ENCODE results near the gene ATXN1L.

ATXN1L gene

DNA sequence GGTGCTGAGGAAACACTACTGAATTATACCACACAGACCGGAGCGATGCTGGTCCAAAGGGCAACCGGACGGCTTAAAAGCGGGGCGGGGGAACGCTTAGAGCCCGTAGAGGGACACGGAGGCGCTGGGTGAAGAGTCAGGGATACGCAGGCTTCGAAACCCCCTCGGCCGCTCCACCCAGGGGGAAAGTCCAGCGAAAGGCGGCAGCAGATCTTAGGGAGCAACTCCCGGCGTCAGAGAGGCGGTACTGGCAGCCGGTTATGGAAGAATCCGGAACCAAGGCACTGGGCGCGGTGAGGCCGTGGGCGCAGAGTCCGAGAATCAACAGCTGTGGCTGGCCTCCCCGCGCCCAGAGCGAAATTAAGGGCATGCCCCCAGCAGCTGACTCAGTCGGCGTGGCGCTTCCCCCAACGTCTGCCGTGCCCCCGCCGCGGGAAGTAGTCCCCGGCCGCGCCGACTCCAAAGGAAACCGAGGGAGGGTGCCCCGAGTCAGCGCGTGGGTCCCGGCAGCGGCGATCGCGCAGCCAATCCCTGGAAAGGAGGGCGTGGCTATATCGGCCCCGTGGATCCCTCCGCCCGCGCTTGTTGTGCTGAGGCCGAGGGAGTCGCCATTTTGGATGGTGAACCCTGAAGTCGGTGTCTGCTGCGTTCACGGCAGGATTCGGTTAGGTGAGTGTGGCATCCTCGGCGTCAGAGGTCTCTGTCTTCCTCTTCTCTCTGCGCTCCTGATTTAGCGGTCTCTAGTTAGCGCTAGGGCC lies 49.3 kb downstream of the ATXN1L start, which contains the start of gene IST1:
Gene IST1, plus strand, starts transcription at position 611 of the 758 bp plus-strand sequence. CDS start 20,110 bp downstream, outside the sequence.
- peak within 1 kb of the TSS; percentile 96 for H3K4me2 ChIP-seq
- H3K79me2 ChIP-seq (ENCODE audit: insufficient read depth, low read depth): peaks cover 48% of the 10 kb centered on the region
- H3K9ac ChIP-seq: peak within 1 kb of the TSS; percentile 92
- peaks cover 19% of the 10 kb centered on the region for H3K4me1 ChIP-seq (ENCODE audit: low read depth, poor library complexity, severe bottlenecking)
- no peaks in the 10 kb centered on the region for H3K27me3 ChIP-seq (ENCODE audit: insufficient read depth, low read depth)
- peak within 1 kb of the TSS; percentile 91 for H3K27ac ChIP-seq
- H2AFZ ChIP-seq (ENCODE audit: low read depth): peak within 1 kb of the TSS; percentile 98
- peaks cover 5% of the 10 kb centered on the region; the same call in 1 of the 2 replicates for H4K20me1 ChIP-seq (ENCODE audit: insufficient read depth)
- H3K36me3 ChIP-seq (ENCODE audit: insufficient read depth): no peaks in the 10 kb centered on the region
- no peak within 1 kb of the TSS for H3K4me3 ChIP-seq (IDR thresholded peaks at IDR 0.05; ENCODE audit: insufficient read depth, low read depth, low read length)
- TF ChIP-seq, protein P1, sequence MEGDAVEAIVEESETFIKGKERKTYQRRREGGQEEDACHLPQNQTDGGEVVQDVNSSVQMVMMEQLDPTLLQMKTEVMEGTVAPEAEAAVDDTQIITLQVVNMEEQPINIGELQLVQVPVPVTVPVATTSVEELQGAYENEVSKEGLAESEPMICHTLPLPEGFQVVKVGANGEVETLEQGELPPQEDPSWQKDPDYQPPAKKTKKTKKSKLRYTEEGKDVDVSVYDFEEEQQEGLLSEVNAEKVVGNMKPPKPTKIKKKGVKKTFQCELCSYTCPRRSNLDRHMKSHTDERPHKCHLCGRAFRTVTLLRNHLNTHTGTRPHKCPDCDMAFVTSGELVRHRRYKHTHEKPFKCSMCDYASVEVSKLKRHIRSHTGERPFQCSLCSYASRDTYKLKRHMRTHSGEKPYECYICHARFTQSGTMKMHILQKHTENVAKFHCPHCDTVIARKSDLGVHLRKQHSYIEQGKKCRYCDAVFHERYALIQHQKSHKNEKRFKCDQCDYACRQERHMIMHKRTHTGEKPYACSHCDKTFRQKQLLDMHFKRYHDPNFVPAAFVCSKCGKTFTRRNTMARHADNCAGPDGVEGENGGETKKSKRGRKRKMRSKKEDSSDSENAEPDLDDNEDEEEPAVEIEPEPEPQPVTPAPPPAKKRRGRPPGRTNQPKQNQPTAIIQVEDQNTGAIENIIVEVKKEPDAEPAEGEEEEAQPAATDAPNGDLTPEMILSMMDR (conservative IDR thresholded peaks at IDR 0.05; ENCODE audit: low read depth, low read length): no peak

DNA sequence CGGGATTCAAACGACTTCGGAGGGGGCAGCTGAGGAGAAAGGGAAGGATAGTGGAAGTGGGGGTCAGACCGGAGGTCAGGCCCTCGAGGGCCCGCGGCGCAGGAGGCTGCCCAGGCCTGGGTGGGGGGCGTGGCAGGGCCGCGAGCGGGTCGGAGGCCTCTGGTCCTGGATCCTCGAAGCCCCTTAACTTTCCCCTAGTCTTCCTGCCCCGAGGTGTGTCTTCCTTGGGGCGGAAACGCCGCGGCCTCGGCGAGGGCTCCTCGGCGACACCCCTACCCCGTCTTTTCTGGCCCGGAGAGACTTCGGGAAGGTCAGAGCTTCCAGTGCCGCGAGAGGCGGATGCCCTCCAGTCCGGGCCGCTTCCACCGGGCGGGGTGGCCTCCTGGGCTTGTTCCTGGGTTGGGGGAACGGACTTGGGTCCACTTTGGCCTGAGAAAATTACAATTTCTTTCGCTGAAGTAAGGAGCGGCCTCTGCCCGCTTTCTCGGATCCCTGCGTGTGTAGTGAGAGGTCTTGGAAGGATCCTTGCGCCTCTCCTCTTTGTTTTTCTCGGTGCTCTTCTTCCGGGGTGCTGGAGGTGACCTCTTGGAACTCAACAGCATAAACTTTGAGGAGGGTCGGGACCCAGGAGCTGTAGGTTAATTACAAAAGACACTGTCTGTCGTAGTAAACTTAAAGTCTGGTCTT lies 50.0 kb downstream of the ATXN1L start:
- Histone ChIP-seq H3K36me3 (ENCODE audit: insufficient read depth) (no peaks in the 10 kb centered on the region), H3K27ac (peak overlapping the region; percentile 91), H3K4me1 (ENCODE audit: low read depth, poor library complexity, severe bottlenecking) (peaks cover 19% of the 10 kb centered on the region), H3K9ac (peak overlapping the region; percentile 92), H2AFZ (ENCODE audit: low read depth) (peak overlapping the region; percentile 98), H3K79me2 (ENCODE audit: insufficient read depth, low read depth) (peaks cover 55% of the 10 kb centered on the region), H3K27me3 (ENCODE audit: insufficient read depth, low read depth) (no peaks in the 10 kb centered on the region), H3K4me2 (peak overlapping the region; percentile 96), H3K4me3 (IDR thresholded peaks at IDR 0.05; ENCODE audit: insufficient read depth, low read depth, low read length) (no peak overlapping the region), H4K20me1 (ENCODE audit: insufficient read depth) (peaks cover 5% of the 10 kb centered on the region)
- TF ChIP-seq, protein P1 (conservative IDR thresholded peaks at IDR 0.05; ENCODE audit: low read depth, low read length): no peak

DNA sequence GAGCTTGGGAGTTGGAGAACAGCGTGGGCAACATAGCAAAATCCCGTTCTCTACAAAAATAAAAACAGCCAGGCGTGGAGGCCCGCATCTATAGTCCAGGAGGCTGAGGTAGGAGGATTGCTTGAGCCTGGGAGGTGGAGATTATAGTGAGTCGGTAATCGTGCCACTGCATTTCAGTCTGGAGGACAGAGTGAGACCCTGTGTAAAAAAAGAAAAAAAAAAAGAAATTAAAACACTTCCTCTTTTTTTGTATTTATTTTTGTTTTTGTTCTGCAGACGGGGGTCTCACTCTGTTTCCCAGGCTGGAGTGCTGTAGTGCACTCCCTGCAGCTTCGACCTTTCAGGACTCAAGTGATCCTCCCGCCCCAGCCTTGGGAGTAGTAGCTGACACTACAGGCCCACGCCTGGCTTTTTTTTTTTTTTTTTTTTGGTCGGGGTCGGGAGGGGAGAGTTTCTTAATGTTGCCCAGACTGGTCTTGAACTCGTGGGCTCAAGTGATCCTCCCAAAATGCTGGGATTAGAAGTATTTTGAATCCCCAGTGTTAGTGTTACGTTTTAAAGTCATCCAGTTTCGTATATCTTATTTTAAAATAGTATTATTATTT lies 51.1 kb downstream of the ATXN1L start:
- Histone ChIP-seq H3K27me3 (ENCODE audit: insufficient read depth, low read depth) (no peaks in the 10 kb centered on the region), H3K9ac (peak overlapping the region; percentile 92; the same call in 1 of the 2 replicates), H3K27ac (no peak overlapping the region), H3K79me2 (ENCODE audit: insufficient read depth, low read depth) (peaks cover 65% of the 10 kb centered on the region), H3K4me2 (peak overlapping the region; percentile 96), H3K4me3 (IDR thresholded peaks at IDR 0.05; ENCODE audit: insufficient read depth, low read depth, low read length) (no peak overlapping the region), H2AFZ (ENCODE audit: low read depth) (no peak overlapping the region), H4K20me1 (ENCODE audit: insufficient read depth) (peaks cover 8% of the 10 kb centered on the region), H3K36me3 (ENCODE audit: insufficient read depth) (0 out of 2 replicates have a peak, but pooled peaks cover 1% of the 10 kb centered on the region), H3K4me1 (ENCODE audit: low read depth, poor library complexity, severe bottlenecking) (peaks cover 26% of the 10 kb centered on the region)
- TF ChIP-seq, protein P1 (conservative IDR thresholded peaks at IDR 0.05; ENCODE audit: low read depth, low read length): no peak

DNA sequence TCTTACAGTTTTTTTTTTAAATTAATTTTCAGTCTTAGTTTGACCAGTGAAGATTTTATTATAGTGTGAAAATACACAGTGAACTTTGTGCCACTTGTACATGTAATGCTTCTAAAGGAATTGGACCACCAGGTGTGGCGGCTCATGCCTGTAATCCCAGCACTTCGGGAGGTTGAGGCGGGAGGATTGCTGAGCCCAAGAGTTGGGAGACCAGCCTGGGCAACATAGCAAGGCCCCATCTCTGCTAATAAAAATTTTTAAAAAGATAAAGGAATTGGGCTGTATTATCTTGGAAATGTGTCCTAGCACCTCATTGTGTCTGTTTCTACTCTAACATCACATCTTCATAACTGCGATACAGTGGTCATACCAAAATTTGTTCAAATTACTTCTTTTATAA lies 53.4 kb downstream of the ATXN1L start:
- Histone ChIP-seq H3K27me3 (ENCODE audit: insufficient read depth, low read depth) (no peaks in the 10 kb centered on the region), H3K4me3 (IDR thresholded peaks at IDR 0.05; ENCODE audit: insufficient read depth, low read depth, low read length) (no peak overlapping the region), H3K36me3 (ENCODE audit: insufficient read depth) (0 out of 2 replicates have a peak, but pooled peaks cover 3% of the 10 kb centered on the region), H3K27ac (no peak overlapping the region), H2AFZ (ENCODE audit: low read depth) (no peak overlapping the region), H3K9ac (no peak overlapping the region), H3K79me2 (ENCODE audit: insufficient read depth, low read depth) (peaks cover 89% of the 10 kb centered on the region), H3K4me2 (no peak overlapping the region), H3K4me1 (ENCODE audit: low read depth, poor library complexity, severe bottlenecking) (peaks cover 25% of the 10 kb centered on the region), H4K20me1 (ENCODE audit: insufficient read depth) (peaks cover 19% of the 10 kb centered on the region)
- TF ChIP-seq, protein P1 (conservative IDR thresholded peaks at IDR 0.05; ENCODE audit: low read depth, low read length): no peak

Measured in KMS-11 (cell line).